Measurements from ENCODE around the gene LOXHD1.

The LOXHD1 gene

DNA sequence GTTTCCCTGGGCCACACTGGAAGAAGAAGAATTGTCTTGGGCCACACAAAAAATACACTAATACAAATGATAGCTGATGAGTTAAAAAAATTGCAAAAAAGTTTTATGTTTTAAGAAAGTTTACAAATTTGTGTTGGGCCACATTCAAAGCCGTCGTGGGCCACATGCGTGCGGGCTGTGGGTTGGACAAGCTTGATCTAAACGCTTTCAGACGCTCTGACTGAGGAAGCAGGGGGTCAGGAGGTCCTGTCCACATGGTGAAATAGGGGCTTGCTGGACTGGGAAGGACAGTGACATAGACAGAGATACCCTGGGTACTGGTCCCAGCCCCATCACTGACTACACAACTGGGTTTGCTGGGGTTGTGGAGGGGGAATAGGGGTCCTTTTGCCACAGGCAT lies 86.4 kb downstream of the LOXHD1 start:
- DNase-seq: no peak

DNA sequence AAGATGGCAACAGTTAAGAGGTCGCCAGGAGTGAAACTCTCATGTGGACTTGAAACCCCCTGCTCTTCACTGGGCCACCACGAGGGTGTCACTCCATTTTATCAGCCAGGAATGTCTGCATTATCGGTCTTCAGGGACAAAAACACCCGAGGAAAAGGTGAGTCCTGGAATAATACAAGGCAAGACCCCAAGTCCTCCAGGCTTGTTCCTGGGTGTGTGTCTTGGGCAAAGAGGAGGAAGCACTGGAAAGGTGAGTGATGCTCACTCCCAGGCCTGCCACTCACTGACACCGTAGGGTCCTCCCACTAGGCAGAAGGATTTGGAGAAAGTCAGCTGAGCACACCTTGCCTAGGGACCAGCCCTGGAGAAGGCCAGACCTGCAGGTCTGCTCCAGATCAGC lies 86.9 kb downstream of the LOXHD1 start:
- no peak for DNase-seq

DNA sequence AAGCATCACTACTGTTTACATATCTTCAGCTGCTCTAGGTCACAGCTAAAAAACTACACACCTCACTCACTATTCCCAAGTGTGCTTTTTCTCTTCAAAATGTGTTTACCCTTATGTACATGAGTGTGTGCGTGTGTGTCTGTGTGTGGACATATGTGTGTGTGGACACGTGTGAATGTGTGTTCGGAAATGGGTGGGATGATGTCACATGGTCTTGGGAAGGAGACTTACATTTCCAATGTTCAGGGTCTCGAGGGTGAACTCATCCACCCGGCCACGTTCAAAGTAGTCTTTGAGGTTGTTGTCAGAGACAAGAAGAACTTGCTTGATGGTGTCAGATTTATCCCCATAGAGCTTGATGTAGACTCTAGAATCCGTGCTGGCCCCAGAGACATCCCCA lies 87.8 kb downstream of the LOXHD1 start:
- no peak for DNase-seq

- no peak for DNase-seq
These were observed 89.8 kb downstream of the LOXHD1 start for GRCh38 chr18:46567196-46567595.

GRCh38 chr18:46566111-46566510 lies 90.9 kb downstream of the LOXHD1 start:
- DNase-seq: no peak

GRCh38 chr18:46565256-46565655 lies 91.8 kb downstream of the LOXHD1 start:
- DNase-seq: no peak

DNA sequence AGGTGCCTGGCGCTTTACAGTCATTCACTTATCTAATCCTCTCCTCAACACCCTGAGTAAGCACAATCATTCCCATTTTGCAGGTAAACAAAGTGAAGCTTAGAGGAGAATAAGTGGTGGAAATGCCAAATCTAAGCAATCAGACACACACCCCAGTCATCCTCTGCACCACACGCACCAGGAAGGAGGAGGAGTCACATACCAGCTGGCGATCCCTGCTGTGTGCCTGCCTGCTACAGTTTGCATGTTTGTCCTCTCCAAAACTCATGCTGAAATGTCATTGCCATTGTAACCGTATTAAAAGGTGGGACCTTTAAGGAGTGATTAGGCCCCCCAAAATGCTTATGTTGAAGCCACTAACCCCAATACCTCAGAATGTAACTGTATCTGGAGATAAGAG lies 93.7 kb downstream of the LOXHD1 start:
- no peak for DNase-seq

DNA sequence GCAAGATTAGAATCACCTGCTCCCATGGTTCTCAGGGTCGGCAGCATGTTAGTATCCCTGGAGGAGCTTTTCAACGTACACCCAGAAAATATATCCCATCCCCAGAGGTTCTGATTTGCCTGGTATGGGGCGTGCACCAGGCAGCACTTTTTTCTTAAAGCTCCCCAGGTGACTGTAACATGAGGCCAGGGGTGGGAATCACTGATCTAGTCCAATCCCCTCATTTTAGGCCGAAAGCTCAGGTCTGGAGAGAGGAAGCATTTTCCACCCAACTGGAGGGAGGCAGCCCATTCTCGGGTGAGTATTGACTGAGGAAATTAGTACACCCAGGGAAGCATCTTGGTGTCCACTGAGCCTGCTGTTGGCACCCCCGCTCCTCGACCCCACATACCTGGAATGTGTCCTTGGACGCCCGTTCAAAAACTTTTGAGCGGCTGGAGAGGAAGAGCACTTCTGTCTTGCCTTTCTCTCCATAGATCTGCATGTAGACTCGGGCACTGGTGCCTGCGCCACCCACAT lies 94.3 kb downstream of the LOXHD1 start:
- DNase-seq: no peak

GRCh38 chr18:46560671-46561045 lies 96.4 kb downstream of the LOXHD1 start:
- no peak for DNase-seq

GRCh38 chr18:46559946-46560670 lies 96.9 kb downstream of the LOXHD1 start:
- DNase-seq: no peak

- no peak for DNase-seq
These were observed 97.7 kb downstream of the LOXHD1 start for GRCh38 chr18:46559296-46559695.

DNA sequence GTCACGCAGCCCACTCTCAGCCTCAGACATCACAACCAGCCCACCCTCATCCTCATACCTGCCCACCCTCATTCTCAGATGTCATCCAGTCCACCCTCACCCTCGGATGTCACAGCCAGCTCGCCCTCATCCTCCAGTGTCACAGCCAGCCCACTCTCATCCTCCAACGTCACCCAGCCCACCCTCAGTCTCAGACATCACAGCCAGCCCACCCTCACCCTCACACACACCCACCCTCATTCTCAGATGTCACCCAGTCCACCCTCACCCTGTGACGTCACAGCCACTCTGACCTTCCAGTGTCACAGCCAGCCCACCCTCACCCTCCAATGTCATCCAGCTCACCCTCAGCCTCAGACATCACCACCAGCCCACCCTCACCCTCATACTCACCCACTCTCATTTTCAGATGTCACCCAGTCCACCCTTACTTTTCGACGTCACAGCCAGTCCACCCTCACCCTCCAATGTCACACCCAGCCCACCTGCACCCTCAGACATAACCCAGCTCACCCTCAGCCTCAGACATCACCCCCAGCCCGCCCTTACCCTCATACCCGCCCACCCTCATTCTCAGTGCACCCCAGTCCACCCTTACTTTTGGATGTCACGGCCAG lies 100.3 kb downstream of the LOXHD1 start:
- DNase-seq: no peak

GRCh38 chr18:46555724-46556123 lies 101.3 kb downstream of the LOXHD1 start:
- no peak for DNase-seq

GRCh38 chr18:46555213-46555612 lies 101.8 kb downstream of the LOXHD1 start:
- DNase-seq: no peak

DNA sequence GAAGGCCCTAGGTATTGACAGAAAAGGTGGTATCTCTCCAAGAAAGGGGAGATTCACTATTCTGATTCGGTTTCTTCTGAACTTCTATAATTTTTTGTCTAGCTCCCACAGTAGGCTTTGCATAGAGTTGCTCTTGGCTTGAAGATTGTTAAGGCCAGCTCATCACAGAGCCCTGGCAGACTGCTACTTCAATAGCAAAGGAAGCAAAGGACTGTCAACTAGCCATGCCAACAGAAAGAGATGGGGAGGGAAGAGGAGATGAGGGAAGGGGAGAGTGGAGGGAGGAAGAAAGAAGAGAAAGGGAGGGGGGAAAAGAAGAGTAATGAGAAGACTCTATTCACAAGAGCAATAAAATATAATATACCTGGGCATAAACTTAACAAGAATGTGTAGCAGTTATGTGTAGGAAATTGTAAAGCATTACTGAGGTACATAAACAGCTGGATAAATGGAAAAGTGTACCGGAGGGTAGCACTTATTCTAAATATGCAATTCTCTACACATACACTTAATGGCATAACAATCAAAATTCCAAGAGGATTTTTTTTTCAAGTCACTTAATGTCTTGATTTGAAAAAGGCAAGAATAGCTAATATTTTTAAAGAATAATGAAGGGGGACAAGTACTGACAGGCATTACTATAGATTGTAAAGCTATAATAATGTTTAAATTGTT lies 102.5 kb downstream of the LOXHD1 start:
- DNase-seq: no peak

- no peak for DNase-seq
These were observed 106.4 kb downstream of the LOXHD1 start for GRCh38 chr18:46550609-46551008.

- DNase-seq: no peak
These were observed 109.5 kb downstream of the LOXHD1 start for GRCh38 chr18:46547520-46547919.

- DNase-seq: no peak
These were observed 110.8 kb downstream of the LOXHD1 start for GRCh38 chr18:46546111-46546640.

- DNase-seq: no peak
These were observed 114.5 kb downstream of the LOXHD1 start for GRCh38 chr18:46542545-46542944.

DNA sequence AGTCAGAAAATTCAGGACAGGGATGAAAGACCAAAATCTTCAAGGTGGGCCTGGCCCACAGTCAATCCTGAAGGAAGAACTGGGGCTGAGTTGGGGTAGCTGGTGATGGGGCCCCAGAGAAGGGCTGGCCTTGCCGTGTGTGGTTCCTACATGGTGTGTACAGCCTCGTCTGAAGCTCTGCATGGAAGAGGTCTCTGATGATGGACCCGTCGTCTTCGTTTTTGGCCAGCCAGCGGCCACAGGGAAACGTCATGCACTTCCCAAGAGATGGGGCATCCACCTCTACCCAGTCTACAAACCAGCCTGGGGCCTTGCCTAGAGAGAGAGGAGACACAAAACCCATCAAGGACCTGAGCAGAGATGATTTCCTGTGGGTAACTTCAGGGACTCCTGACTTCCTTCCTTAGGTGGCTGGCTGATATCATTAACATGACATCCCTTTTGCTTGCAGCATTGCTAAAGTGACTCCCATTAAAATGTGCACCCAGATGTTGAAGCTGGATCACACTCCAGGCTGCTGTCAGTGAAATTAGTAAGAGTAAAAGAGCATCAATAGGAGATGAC lies 115.3 kb downstream of the LOXHD1 start:
- DNase-seq: no peak

- no peak for DNase-seq
These were observed 118.6 kb downstream of the LOXHD1 start for GRCh38 chr18:46538376-46538775.

DNA sequence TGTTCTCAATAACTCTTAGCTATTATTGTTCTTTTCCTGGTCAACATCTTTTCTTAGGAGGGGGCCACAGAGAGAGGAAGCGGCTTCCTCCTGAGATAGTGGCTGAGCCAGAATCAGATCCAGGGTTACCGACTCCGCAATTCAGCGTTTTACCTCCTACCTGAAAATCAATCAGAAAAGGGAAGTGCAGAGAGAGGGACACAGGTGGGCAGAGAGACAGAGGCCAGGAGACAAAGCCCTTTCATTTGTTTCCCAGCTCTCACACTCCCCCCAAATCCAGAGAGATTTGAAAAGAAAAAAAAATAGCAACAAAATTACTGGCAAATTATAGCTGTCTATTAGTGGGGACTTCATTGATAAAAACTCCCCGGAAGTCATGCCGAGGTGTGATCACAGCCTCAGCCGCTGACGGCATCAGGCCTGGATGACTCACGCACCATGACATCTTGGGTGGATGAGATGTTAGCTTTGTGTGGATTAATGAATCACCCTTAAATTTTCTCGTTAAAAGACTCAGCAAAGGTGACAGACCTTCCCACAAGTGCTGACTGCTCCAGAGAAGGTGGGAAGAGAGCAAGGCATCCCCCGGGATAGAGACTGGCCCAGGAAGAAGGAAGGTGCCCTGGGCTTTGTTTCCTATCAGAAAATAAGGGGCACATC lies 120.7 kb downstream of the LOXHD1 start:
- no peak for DNase-seq

GRCh38 chr18:46531482-46531881 lies 125.5 kb downstream of the LOXHD1 start:
- DNase-seq: no peak
